ENCODE data around the gene TOM1L1.

TOM1L1 gene

GRCh38 chr17:54982399-54982798 is 81.7 kb downstream of the TOM1L1 start:
- no peak overlapping the region for H2BK15ac ChIP-seq (replicated peaks; ENCODE audit: low read depth)
- no peak overlapping the region for H3K23ac ChIP-seq (ENCODE audit: low read length)
- H3K4me1 ChIP-seq (ENCODE audit: control insufficient read depth, low read depth, low read length), result no peaks in the 10 kb centered on the region
- H2BK5ac ChIP-seq (ENCODE audit: low read length), result no peak overlapping the region
- no peak overlapping the region for H4K8ac ChIP-seq (ENCODE audit: low read depth, low read length)
- no peak overlapping the region for H3K56ac ChIP-seq (ENCODE audit: low read length)
- no peak overlapping the region for H3K9ac ChIP-seq (ENCODE audit: low read length)
- H3K18ac ChIP-seq (ENCODE audit: low read length), result no peak overlapping the region
- no peaks in the 10 kb centered on the region for H3K27me3 ChIP-seq (ENCODE audit: insufficient read depth, low read length, poor library complexity)
- H3K4ac ChIP-seq (ENCODE audit: low read depth, low read length), result no peak overlapping the region
- no peak overlapping the region for H3K4me2 ChIP-seq (ENCODE audit: low read length)
- no peak overlapping the region for H3K4me3 ChIP-seq (ENCODE audit: low read length)
- no peak overlapping the region for H4K5ac ChIP-seq (ENCODE audit: low read length)
- H2BK120ac ChIP-seq (ENCODE audit: low read depth, low read length), result no peak overlapping the region
- H3K27ac ChIP-seq (ENCODE audit: low read depth, low read length), result no peak overlapping the region
- H3K79me2 ChIP-seq (ENCODE audit: control insufficient read depth, insufficient read depth, low read length), result no peaks in the 10 kb centered on the region
- no peak for DNase-seq
- H3K36me3 ChIP-seq (ENCODE audit: control insufficient read depth, insufficient read depth, low read length), result no peaks in the 10 kb centered on the region
- H2AK5ac ChIP-seq (ENCODE audit: low read length), result no peak overlapping the region
- H3K79me1 ChIP-seq (ENCODE audit: low read length), result no peaks in the 10 kb centered on the region

GRCh38 chr17:54983260-54983659 is 82.6 kb downstream of the TOM1L1 start:
- Histone ChIP-seq H3K4me3 (ENCODE audit: low read length) (no peak overlapping the region), H3K79me2 (ENCODE audit: control insufficient read depth, insufficient read depth, low read length) (no peaks in the 10 kb centered on the region), H3K27ac (ENCODE audit: low read depth, low read length) (no peak overlapping the region), H3K23ac (ENCODE audit: low read length) (no peak overlapping the region), H3K79me1 (ENCODE audit: low read length) (no peaks in the 10 kb centered on the region), H2BK15ac (replicated peaks; ENCODE audit: low read depth) (no peak overlapping the region), H4K5ac (ENCODE audit: low read length) (no peak overlapping the region), H3K9ac (ENCODE audit: low read length) (no peak overlapping the region), H3K27me3 (ENCODE audit: insufficient read depth, low read length, poor library complexity) (no peaks in the 10 kb centered on the region), H2BK120ac (ENCODE audit: low read depth, low read length) (no peak overlapping the region), H3K4me2 (ENCODE audit: low read length) (no peak overlapping the region), H3K56ac (ENCODE audit: low read length) (no peak overlapping the region), H3K4me1 (ENCODE audit: control insufficient read depth, low read depth, low read length) (no peaks in the 10 kb centered on the region), H3K4ac (ENCODE audit: low read depth, low read length) (no peak overlapping the region), H2BK5ac (ENCODE audit: low read length) (no peak overlapping the region), H3K18ac (ENCODE audit: low read length) (no peak overlapping the region), H3K36me3 (ENCODE audit: control insufficient read depth, insufficient read depth, low read length) (no peaks in the 10 kb centered on the region), H2AK5ac (ENCODE audit: low read length) (no peak overlapping the region), H4K8ac (ENCODE audit: low read depth, low read length) (no peak overlapping the region)
- no peak for DNase-seq

GRCh38 chr17:54985476-54985875 is 84.8 kb downstream of the TOM1L1 start:
- no peak overlapping the region for H4K5ac ChIP-seq (ENCODE audit: low read length)
- H2AK5ac ChIP-seq (ENCODE audit: low read length), result no peak overlapping the region
- no peak for DNase-seq
- H3K27me3 ChIP-seq (ENCODE audit: insufficient read depth, low read length, poor library complexity), result no peaks in the 10 kb centered on the region
- H4K8ac ChIP-seq (ENCODE audit: low read depth, low read length), result no peak overlapping the region
- H3K4me2 ChIP-seq (ENCODE audit: low read length), result no peak overlapping the region
- H3K4me1 ChIP-seq (ENCODE audit: control insufficient read depth, low read depth, low read length), result no peaks in the 10 kb centered on the region
- H3K23ac ChIP-seq (ENCODE audit: low read length), result no peak overlapping the region
- H3K79me2 ChIP-seq (ENCODE audit: control insufficient read depth, insufficient read depth, low read length), result no peaks in the 10 kb centered on the region
- H3K4me3 ChIP-seq (ENCODE audit: low read length), result no peak overlapping the region
- no peak overlapping the region for H2BK5ac ChIP-seq (ENCODE audit: low read length)
- no CpG with 5 or more reads among the region's 1 CpG for WGBS (ENCODE audit: extremely low coverage, insufficient coverage, low lambda C conversion rate)
- no peaks in the 10 kb centered on the region for H3K79me1 ChIP-seq (ENCODE audit: low read length)
- no peak overlapping the region for H3K4ac ChIP-seq (ENCODE audit: low read depth, low read length)
- no peak overlapping the region for H3K18ac ChIP-seq (ENCODE audit: low read length)
- H3K27ac ChIP-seq (ENCODE audit: low read depth, low read length), result no peak overlapping the region
- H3K56ac ChIP-seq (ENCODE audit: low read length), result no peak overlapping the region
- H3K9ac ChIP-seq (ENCODE audit: low read length), result no peak overlapping the region
- no peak overlapping the region for H2BK15ac ChIP-seq (replicated peaks; ENCODE audit: low read depth)
- H3K36me3 ChIP-seq (ENCODE audit: control insufficient read depth, insufficient read depth, low read length), result no peaks in the 10 kb centered on the region
- H2BK120ac ChIP-seq (ENCODE audit: low read depth, low read length), result no peak overlapping the region

GRCh38 chr17:54990118-54990517 is 89.5 kb downstream of the TOM1L1 start:
- Histone ChIP-seq H2AK5ac (ENCODE audit: low read length) (no peak overlapping the region), H3K4me1 (ENCODE audit: control insufficient read depth, low read depth, low read length) (no peaks in the 10 kb centered on the region), H3K4me2 (ENCODE audit: low read length) (no peak overlapping the region), H2BK120ac (ENCODE audit: low read depth, low read length) (no peak overlapping the region), H3K27me3 (ENCODE audit: insufficient read depth, low read length, poor library complexity) (no peaks in the 10 kb centered on the region), H4K8ac (ENCODE audit: low read depth, low read length) (no peak overlapping the region), H2BK15ac (replicated peaks; ENCODE audit: low read depth) (no peak overlapping the region), H3K18ac (ENCODE audit: low read length) (no peak overlapping the region), H3K27ac (ENCODE audit: low read depth, low read length) (no peak overlapping the region), H3K4ac (ENCODE audit: low read depth, low read length) (no peak overlapping the region), H3K56ac (ENCODE audit: low read length) (peak overlapping the region; percentile 15), H3K36me3 (ENCODE audit: control insufficient read depth, insufficient read depth, low read length) (no peaks in the 10 kb centered on the region), H4K5ac (ENCODE audit: low read length) (no peak overlapping the region), H3K4me3 (ENCODE audit: low read length) (no peak overlapping the region), H3K79me2 (ENCODE audit: control insufficient read depth, insufficient read depth, low read length) (no peaks in the 10 kb centered on the region), H3K9ac (ENCODE audit: low read length) (no peak overlapping the region), H3K23ac (ENCODE audit: low read length) (no peak overlapping the region), H2BK5ac (ENCODE audit: low read length) (no peak overlapping the region), H3K79me1 (ENCODE audit: low read length) (no peaks in the 10 kb centered on the region)
- no peak for DNase-seq
- WGBS (ENCODE audit: extremely low coverage, insufficient coverage, low lambda C conversion rate), result no CpG with 5 or more reads among the region's 4 CpGs

GRCh38 chr17:54991567-54991966 is 90.9 kb downstream of the TOM1L1 start:
- Histone ChIP-seq H3K27me3 (ENCODE audit: insufficient read depth, low read length, poor library complexity) (no peaks in the 10 kb centered on the region), H3K79me2 (ENCODE audit: control insufficient read depth, insufficient read depth, low read length) (no peaks in the 10 kb centered on the region), H3K27ac (ENCODE audit: low read depth, low read length) (no peak overlapping the region), H4K8ac (ENCODE audit: low read depth, low read length) (no peak overlapping the region), H2BK15ac (replicated peaks; ENCODE audit: low read depth) (no peak overlapping the region), H3K4me3 (ENCODE audit: low read length) (no peak overlapping the region), H2AK5ac (ENCODE audit: low read length) (no peak overlapping the region), H3K4ac (ENCODE audit: low read depth, low read length) (no peak overlapping the region), H3K9ac (ENCODE audit: low read length) (no peak overlapping the region), H3K23ac (ENCODE audit: low read length) (no peak overlapping the region), H3K56ac (ENCODE audit: low read length) (no peak overlapping the region), H2BK5ac (ENCODE audit: low read length) (no peak overlapping the region), H4K5ac (ENCODE audit: low read length) (no peak overlapping the region), H3K18ac (ENCODE audit: low read length) (no peak overlapping the region), H2BK120ac (ENCODE audit: low read depth, low read length) (no peak overlapping the region), H3K79me1 (ENCODE audit: low read length) (no peaks in the 10 kb centered on the region), H3K4me2 (ENCODE audit: low read length) (no peak overlapping the region), H3K36me3 (ENCODE audit: control insufficient read depth, insufficient read depth, low read length) (no peaks in the 10 kb centered on the region), H3K4me1 (ENCODE audit: control insufficient read depth, low read depth, low read length) (no peaks in the 10 kb centered on the region)
- no peak for DNase-seq
- WGBS (ENCODE audit: extremely low coverage, insufficient coverage, low lambda C conversion rate), result no CpG with 5 or more reads among the region's 1 CpG

GRCh38 chr17:54992797-54993639 is 92.4 kb downstream of the TOM1L1 start:
- no peaks in the 10 kb centered on the region for H3K79me2 ChIP-seq (ENCODE audit: control insufficient read depth, insufficient read depth, low read length)
- peak; percentile 70 for DNase-seq

More at GRCh38 chr17:54992797-54993639, 92.4 kb downstream of the TOM1L1 start:
- no peaks in the 10 kb centered on the region for H3K27me3 ChIP-seq (ENCODE audit: insufficient read depth, low read length, poor library complexity)
- WGBS (ENCODE audit: extremely low coverage, insufficient coverage, low lambda C conversion rate), result no CpG with 5 or more reads among the region's 8 CpGs
- H2BK120ac ChIP-seq (ENCODE audit: low read depth, low read length), result no peak overlapping the region
- no peak overlapping the region for H3K4me2 ChIP-seq (ENCODE audit: low read length)
- H3K18ac ChIP-seq (ENCODE audit: low read length), result no peak overlapping the region
- H2AK5ac ChIP-seq (ENCODE audit: low read length), result no peak overlapping the region
- H3K4ac ChIP-seq (ENCODE audit: low read depth, low read length), result no peak overlapping the region
- H4K8ac ChIP-seq (ENCODE audit: low read depth, low read length), result no peak overlapping the region
- no peak overlapping the region for H2BK15ac ChIP-seq (replicated peaks; ENCODE audit: low read depth)
- no peak overlapping the region for H3K9ac ChIP-seq (ENCODE audit: low read length)
- no peak overlapping the region for H3K56ac ChIP-seq (ENCODE audit: low read length)
- H3K79me1 ChIP-seq (ENCODE audit: low read length), result no peaks in the 10 kb centered on the region
- H2BK5ac ChIP-seq (ENCODE audit: low read length), result no peak overlapping the region
- no peak overlapping the region for H3K23ac ChIP-seq (ENCODE audit: low read length)
- H4K5ac ChIP-seq (ENCODE audit: low read length), result no peak overlapping the region
- H3K27ac ChIP-seq (ENCODE audit: low read depth, low read length), result no peak overlapping the region
- no peaks in the 10 kb centered on the region for H3K36me3 ChIP-seq (ENCODE audit: control insufficient read depth, insufficient read depth, low read length)
- no peak overlapping the region for H3K4me3 ChIP-seq (ENCODE audit: low read length)
- no peaks in the 10 kb centered on the region for H3K4me1 ChIP-seq (ENCODE audit: control insufficient read depth, low read depth, low read length)

All from mesendoderm (in vitro differentiated cells).